Choroid plexus epithelial cell (primary cell): Measurements from ENCODE around the gene EGF.

Source experiments
- DNase-seq: peaks from one replicate; pipeline ENCODE4 v3.0.0-alpha.2; 2010; ENCODE audit warnings: low read depth
- H3K4me3 ChIP-seq: 2 replicates; pipeline ENCODE4 v1.5.1; 2011; ENCODE audit warnings: low read depth, mild to moderate bottlenecking, control low read depth, low read length, moderate library complexity
- CTCF ChIP-seq: conservative IDR thresholded peaks from 2 replicates; pipeline ENCODE4 v1.5.1; 2011; ENCODE audit warnings: low read depth, mild to moderate bottlenecking, control low read depth, inconsistent platforms, low read length, moderate library complexity

EGF gene

GRCh38 chr4:109914322-109914721, 1.6 kb downstream of the EGF start:
- DNase-seq, result no peak
- H3K4me3 ChIP-seq, result no peak overlapping the region
- TF ChIP-seq CTCF, result no peak

- TF ChIP-seq CTCF, result no peak
- no peak for DNase-seq
- H3K4me3 ChIP-seq, result no peak overlapping the region
Measured at GRCh38 chr4:109915385-109916026, 2.8 kb downstream of the EGF start.

GRCh38 chr4:109916027-109916409, 3.3 kb downstream of the EGF start:
- DNase-seq, result no peak
- no peak for TF ChIP-seq CTCF
- H3K4me3 ChIP-seq, result no peak overlapping the region

- TF ChIP-seq CTCF, result no peak
- no peak overlapping the region for H3K4me3 ChIP-seq
- DNase-seq, result peak; percentile 63
Measured at GRCh38 chr4:109921384-109921808, 8.7 kb downstream of the EGF start.

GRCh38 chr4:109925396-109925795, 12.7 kb downstream of the EGF start:
- no peak for TF ChIP-seq CTCF
- DNase-seq, result no peak
- H3K4me3 ChIP-seq, result no peak overlapping the region

GRCh38 chr4:109928327-109929045, 15.8 kb downstream of the EGF start:
- DNase-seq, result no peak
- TF ChIP-seq CTCF, result no peak
- H3K4me3 ChIP-seq, result no peak overlapping the region

- H3K4me3 ChIP-seq, result no peak overlapping the region
- TF ChIP-seq CTCF, result no peak
- DNase-seq, result no peak
Measured at GRCh38 chr4:109930464-109930863, 17.8 kb downstream of the EGF start.
